ENCODE measurements around the gene ZNF503.
A peak's percentile ranks its signal among the peaks of the same experiment; 100 is the strongest.

Gene ZNF503

GRCh38 chr10:75405598-75406461, 4.3 kb upstream of the ZNF503 start:
- DNase-seq (ENCODE audit: extremely low spot score): no peak
- ChIA-PET CTCF (no interaction called here), POLR2A (no interaction called here)
- no peak for TF ChIP-seq CTCF (IDR thresholded peaks at IDR 0.05; ENCODE audit: control extremely low read depth, extremely low read depth, low read depth, missing control alignments)

- ChIA-PET CTCF (no interaction called here), POLR2A (no interaction called here)
Observed at GRCh38 chr10:75404815-75405597, 3.4 kb upstream of the ZNF503 start.

GRCh38 chr10:75403939-75404814, 2.6 kb upstream of the ZNF503 start:
- TF ChIP-seq CTCF (IDR thresholded peaks at IDR 0.05; ENCODE audit: control extremely low read depth, extremely low read depth, low read depth, missing control alignments): no peak
- CTCF ChIA-PET: no interaction called here
- POLR2A ChIA-PET: no interaction called here
- peak; percentile 40 for DNase-seq (ENCODE audit: extremely low spot score)

More at GRCh38 chr10:75404815-75405597, 3.4 kb upstream of the ZNF503 start:
- DNase-seq (ENCODE audit: extremely low spot score): no peak
- no peak for TF ChIP-seq CTCF (IDR thresholded peaks at IDR 0.05; ENCODE audit: control extremely low read depth, extremely low read depth, low read depth, missing control alignments)

GRCh38 chr10:75403144-75403938, 1.8 kb upstream of the ZNF503 start:
- DNase-seq (ENCODE audit: extremely low spot score): no peak
- CTCF ChIA-PET: no interaction called here
- TF ChIP-seq CTCF (IDR thresholded peaks at IDR 0.05; ENCODE audit: control extremely low read depth, extremely low read depth, low read depth, missing control alignments): no peak
- POLR2A ChIA-PET: no interaction called here

- DNase-seq (ENCODE audit: extremely low spot score): no peak
- ChIA-PET CTCF (no interaction called here), POLR2A (no interaction called here)
- no peak for TF ChIP-seq CTCF (IDR thresholded peaks at IDR 0.05; ENCODE audit: control extremely low read depth, extremely low read depth, low read depth, missing control alignments)
Observed at GRCh38 chr10:75402486-75403143, 1.1 kb upstream of the ZNF503 start.
